Psoas muscle (tissue), 8 donors: ENCODE data around the gene COX7A2. TPM values are rescaled to one million over a fixed set of nuclear protein-coding genes. Genes with fewer than 3 reads are reported as not detected.

ENCODE experiments used
- ATAC-seq, 4 donors: fragments of 200-7000 bp; cut with Tn5 transposase; one replicate each; pipeline ENCODE4 v1.9.1; 2020; ENCODE audit warnings: moderate library complexity in 3 of 4, mild to moderate bottlenecking in 2 of 4
- DNase-seq, 2 donors: peaks; one replicate each; pipeline ENCODE4 v3.0.0-alpha.2; 2020
- H3K27ac ChIP-seq: fragments of 200-600 bp; one replicate; pipeline ENCODE4 v1.8.0; 2022
- H3K27me3 ChIP-seq, 3 donors: fragments of 200-600 bp in 1 of 3; one replicate each; pipeline versions ENCODE4 v1.6.1 to v1.8.0; 2013 to 2022; ENCODE audit warnings: low read length in 2 of 3, mild to moderate bottlenecking in 2 of 3, moderate library complexity in 1 of 3; ENCODE audit not compliant: insufficient read depth in 3 of 3
- H3K36me3 ChIP-seq, 2 donors: fragments of 200-600 bp in 1 of 2; one replicate each; pipeline versions ENCODE4 v1.6.1 to v1.8.0; 2013 to 2022; ENCODE audit warnings: low read depth in 1 of 2, mild to moderate bottlenecking in 1 of 2, moderate library complexity in 1 of 2; ENCODE audit not compliant: insufficient read depth in 1 of 2
- H3K4me1 ChIP-seq: fragments of 200-600 bp; one replicate; pipeline ENCODE4 v1.8.0; 2022
- H3K4me3 ChIP-seq: fragments of 200-600 bp; one replicate; pipeline ENCODE4 v1.8.0; 2022; ENCODE audit warnings: mild to moderate bottlenecking
- H3K9me3 ChIP-seq: fragments of 200-600 bp; one replicate; pipeline ENCODE4 v1.8.0; 2022
- CTCF ChIP-seq: fragments of 200-600 bp; IDR thresholded peaks from one replicate; pipeline ENCODE4 v1.8.0; 2022; ENCODE audit warnings: antibody characterized with exemption
- WGBS, 3 donors: extraction: QIAGEN DNeasy Blood & Tissue Kit; methylation state at CpG; one replicate each; pipeline versions ENCODE4 v1.1.6 to v1.1.7; 2013; 5-methylcytosine and 5-hydroxymethylcytosine counted together
- intact Hi-C, 2 donors: fragments of 100-400 bp; cut with DNase I; formaldehyde crosslinking; loops; one replicate each; pipeline versions ENCODE4 v1.11.0 to v1.14.2; 2022
- polyA plus RNA-seq, 3 donors: library from polyadenylated mRNA; stranded (reverse); fragments of 200-250 nt; gene quantifications; one replicate each; pipeline ENCODE4 v1.2.3, GENCODE V29; 2013
- total RNA-seq, 4 donors: library from RNA; stranded (reverse); fragmentation: NEBNext Ultra II Directional in 2 of 4; extraction: Animal tissue kit (Norgen Biotek cat#: 25700) in 2 of 4; gene quantifications; one replicate each; pipeline versions ENCODE4 v1.2.1 to v1.2.4, GENCODE V29; 2021 to 2023
- donor health status: healthy with polysubstance abuse.
- donor health status: DM: no; HTN: no; CAD: no; lungs with moderate emphysema.
- donor health status: Bipolar disorder and iron deficiency.
- donor health status: healthy.
- donor health status: DM: yes; HTN: yes; CAD: no.
- donor health status: DM: no; HTN: no; CAD: no.
- donor health status: DM: no; HTN: no; CAD: no.
- donor health status: DM: yes; HTN: yes; CAD: no.

Gene COX7A2
- total and polyA plus RNA-seq, 7 donors = 224 to 466 (median 366) TPM

DNA sequence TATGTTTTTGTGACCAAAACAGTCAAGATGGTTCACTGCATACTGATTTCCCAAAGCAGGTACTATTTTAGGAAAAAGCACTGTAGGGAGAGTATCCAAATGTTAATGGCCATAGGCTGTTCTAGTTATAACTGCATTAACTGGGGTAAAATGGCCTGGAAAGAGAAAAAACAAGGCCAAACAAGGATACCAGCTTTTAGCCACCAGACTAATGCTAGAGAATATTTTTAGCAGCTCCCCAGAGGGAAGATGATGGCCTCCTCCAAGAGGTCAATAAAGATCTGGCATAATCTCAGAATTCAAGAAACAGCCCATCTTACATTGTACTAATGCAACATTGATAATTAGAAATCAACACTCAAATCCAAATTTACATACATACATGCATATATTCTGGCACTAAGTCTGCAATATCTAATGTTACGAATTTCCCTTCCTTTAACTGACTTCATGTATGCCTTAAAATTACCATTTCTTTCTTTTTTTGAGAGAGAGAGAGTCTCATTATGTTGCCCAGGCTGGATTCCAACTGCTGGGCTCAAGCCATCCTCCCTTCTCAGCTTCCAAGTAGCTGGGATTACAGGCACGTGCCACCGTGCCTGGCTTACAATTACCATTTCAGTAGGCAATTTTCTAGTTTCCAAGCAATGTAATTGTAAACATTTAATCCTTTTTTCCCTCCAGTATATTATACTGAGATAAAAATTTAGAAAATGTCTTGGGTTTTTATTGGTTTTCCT is 9.3 kb downstream of the COX7A2 start:
- Histone ChIP-seq H3K9me3 (no peaks in the 10 kb centered on the region), H3K4me1 (peaks cover 12% of the 10 kb centered on the region), H3K4me3 (no peak overlapping the region), H3K36me3 (peaks cover 0 to 38% of the 10 kb centered on the region in 2 donors), H3K27ac (no peak overlapping the region), H3K27me3 (no peaks in the 10 kb centered on the region)
- no peak for DNase-seq
- no peak for TF ChIP-seq CTCF
- intact Hi-C loops = no loop called here
- WGBS, 3 donors = 27 to 38% (median 29%) methylated on average over 3 of the region's 3 CpGs
- no peak for ATAC-seq

DNA sequence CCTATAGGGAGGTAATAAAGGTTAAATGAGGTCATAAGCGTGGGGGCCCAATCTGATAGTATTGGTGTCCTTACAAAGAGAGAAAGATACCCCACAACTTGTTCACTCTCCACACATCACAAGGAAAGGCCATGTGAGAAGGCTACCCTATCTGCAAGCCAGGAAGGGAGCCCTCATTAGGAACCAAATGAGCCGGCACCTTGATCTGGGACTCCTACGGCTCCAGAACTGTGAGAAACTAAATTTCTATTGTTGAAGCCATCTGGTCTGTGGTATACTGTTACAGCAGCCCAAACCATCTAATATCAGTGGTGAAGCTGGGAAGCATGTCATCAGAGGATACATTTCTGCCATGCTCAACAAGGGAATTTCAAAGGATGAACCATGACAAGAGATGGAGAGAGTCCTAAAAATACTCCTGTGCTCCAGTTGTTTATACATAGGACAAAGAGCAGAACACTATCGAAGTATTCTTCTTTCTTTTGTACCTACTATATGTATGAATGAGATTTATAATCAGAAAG is 10.4 kb downstream of the COX7A2 start:
- intact Hi-C loops = no loop called here
- H3K4me3 ChIP-seq = no peak overlapping the region
- no peak for DNase-seq
- no peaks in the 10 kb centered on the region for H3K27me3 ChIP-seq
- H3K36me3 ChIP-seq = peaks cover 0 to 27% of the 10 kb centered on the region in 2 donors
- peaks cover 12% of the 10 kb centered on the region for H3K4me1 ChIP-seq
- no peak for ATAC-seq
- 55 to 61% (median 58%) methylated on average over 4 of the region's 4 CpGs for WGBS, 3 donors
- no peak for TF ChIP-seq CTCF
- H3K9me3 ChIP-seq = no peaks in the 10 kb centered on the region
- no peak overlapping the region for H3K27ac ChIP-seq

DNA sequence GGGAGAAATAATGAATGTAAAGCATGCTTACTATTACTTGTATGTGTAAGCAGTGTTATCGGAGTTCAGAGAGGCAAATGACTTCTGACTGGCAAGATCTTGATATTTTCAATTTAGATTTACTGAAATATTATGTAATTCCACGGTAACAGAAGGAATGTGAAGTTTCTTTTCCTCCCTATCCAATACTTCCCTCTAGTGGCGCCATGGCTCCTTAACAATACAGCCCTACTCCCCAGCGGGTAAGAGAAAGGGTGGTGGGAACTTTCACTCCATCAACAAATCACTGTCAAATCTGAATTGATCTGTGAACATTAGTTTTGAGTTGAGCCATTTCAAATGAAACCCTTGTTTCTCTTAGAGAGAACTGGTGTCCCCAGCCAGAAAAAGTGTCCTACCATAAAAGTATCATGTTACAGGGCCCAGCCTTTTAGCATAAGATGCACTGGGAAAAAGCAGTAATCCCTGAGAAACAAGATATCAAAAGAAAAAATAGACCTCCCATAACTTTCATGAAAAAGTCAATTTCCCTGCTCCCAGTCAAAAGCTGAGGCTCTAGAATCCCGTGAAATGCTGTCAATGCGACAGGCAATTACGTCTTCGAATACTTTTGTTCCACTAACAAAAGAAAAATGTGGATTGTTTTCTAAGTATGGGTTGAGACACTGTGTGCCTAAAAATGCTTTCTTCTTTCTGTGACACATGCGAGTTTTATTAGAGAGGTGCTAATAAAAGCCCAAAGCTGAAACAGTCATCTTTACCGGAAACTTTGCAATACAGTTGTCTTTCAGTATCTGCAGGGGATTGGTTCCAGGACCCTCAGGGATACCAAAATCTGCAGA is 12.9 kb downstream of the COX7A2 start:
- no peak overlapping the region for H3K4me3 ChIP-seq
- TF ChIP-seq CTCF = peak; percentile 56
- intact Hi-C loops = no loop called here
- H3K27me3 ChIP-seq = no peaks in the 10 kb centered on the region
- peaks cover 0 to 2% of the 10 kb centered on the region in 2 donors for H3K36me3 ChIP-seq
- ATAC-seq = peak in 2 of 4 donors; percentile 37 to 65
- no peak for DNase-seq
- 59 to 69% (median 65%) methylated on average over 10 of the region's 10 CpGs for WGBS, 3 donors
- no peak overlapping the region for H3K27ac ChIP-seq
- H3K9me3 ChIP-seq = no peaks in the 10 kb centered on the region
- peaks cover 12% of the 10 kb centered on the region for H3K4me1 ChIP-seq

- TF ChIP-seq CTCF = no peak
- no peak for ATAC-seq
- Histone ChIP-seq H3K4me1 (no peaks in the 10 kb centered on the region), H3K27me3 (peaks cover 0 to 1% (median 0%) of the 10 kb centered on the region in 3 donors), H3K9me3 (no peaks in the 10 kb centered on the region), H3K36me3 (no peaks in the 10 kb centered on the region), H3K27ac (no peak overlapping the region), H3K4me3 (no peak overlapping the region)
- 67 to 74% (median 69%) methylated on average over 6 of the region's 6 CpGs for WGBS, 3 donors
- DNase-seq = no peak
- intact Hi-C loops = no loop called here
Measured at GRCh38 chr6:75224303-75224926, 19.2 kb downstream of the COX7A2 start.
